ENCODE results near the gene PPARGC1A.
A peak's percentile ranks its signal among the peaks of the same experiment; 100 is the strongest.

DNA sequence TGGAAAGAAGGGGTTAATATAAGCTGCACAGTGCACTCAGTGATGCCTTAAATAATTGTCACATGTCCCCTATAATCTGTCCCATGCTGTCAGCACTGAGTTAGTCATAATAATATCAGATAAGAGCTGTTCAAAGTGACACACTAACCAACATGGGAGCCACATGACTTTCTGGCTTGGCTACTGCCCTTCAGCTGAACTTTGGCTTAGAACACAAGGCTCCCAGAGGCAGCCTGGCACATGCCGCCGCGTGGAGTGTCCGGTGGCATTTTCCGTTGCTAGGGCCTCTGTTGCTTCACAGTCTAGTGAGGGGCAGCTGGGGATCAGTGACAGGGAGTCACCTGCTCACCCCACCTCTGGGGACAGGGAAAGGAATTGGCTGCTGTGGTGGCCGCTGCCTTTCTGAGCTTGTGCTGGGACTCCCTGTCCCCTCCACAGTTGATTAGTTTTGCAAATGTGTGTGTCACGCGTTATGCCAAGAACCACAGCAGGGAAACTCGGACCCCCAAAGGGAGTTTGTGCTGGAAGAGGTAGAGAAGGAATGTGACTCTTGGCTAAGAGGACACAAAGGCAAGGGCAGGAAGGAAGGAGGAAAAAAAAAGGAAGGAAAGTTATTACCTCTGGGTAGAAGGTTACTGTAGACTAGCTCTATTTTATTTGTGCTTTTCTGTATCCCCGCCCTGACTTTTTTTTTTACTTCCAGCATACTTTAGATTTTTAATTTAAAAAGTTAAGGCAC lies 41.1 kb upstream of the PPARGC1A start:
- no peak for TF ChIP-seq EP300 (IDR thresholded peaks at IDR 0.05)
- peak in 1 of 2 donors; percentile 55 for TF ChIP-seq POLR2AphosphoS5 (IDR thresholded peaks at IDR 0.05)
- TF ChIP-seq, protein P1, sequence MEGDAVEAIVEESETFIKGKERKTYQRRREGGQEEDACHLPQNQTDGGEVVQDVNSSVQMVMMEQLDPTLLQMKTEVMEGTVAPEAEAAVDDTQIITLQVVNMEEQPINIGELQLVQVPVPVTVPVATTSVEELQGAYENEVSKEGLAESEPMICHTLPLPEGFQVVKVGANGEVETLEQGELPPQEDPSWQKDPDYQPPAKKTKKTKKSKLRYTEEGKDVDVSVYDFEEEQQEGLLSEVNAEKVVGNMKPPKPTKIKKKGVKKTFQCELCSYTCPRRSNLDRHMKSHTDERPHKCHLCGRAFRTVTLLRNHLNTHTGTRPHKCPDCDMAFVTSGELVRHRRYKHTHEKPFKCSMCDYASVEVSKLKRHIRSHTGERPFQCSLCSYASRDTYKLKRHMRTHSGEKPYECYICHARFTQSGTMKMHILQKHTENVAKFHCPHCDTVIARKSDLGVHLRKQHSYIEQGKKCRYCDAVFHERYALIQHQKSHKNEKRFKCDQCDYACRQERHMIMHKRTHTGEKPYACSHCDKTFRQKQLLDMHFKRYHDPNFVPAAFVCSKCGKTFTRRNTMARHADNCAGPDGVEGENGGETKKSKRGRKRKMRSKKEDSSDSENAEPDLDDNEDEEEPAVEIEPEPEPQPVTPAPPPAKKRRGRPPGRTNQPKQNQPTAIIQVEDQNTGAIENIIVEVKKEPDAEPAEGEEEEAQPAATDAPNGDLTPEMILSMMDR (IDR thresholded peaks at IDR 0.05), result no peak
